HG03095 (cell line): ENCODE measurements around the gene SMARCC2.
"Not testable (repeated sequence)": the region's sequence is repeated elsewhere in the genome, so short reads cannot be mapped to it uniquely, and the experiment has no call there.

Experiments
- ATAC-seq: cut with Tn5 transposase; IDR thresholded peaks from one replicate; pipeline ENCODE4 v1.9.1; 2021; ENCODE audit warnings: moderate library complexity; ENCODE audit not compliant: unreplicated experiment

The SMARCC2 gene

GRCh38 chr12:56212361-56212760 lies 23.1 kb upstream of the SMARCC2 start:
- no peak for ATAC-seq

GRCh38 chr12:56208006-56208405 lies 18.7 kb upstream of the SMARCC2 start:
- ATAC-seq: no peak

GRCh38 chr12:56206452-56207166 lies 17.3 kb upstream of the SMARCC2 start:
- no peak for ATAC-seq

- ATAC-seq: no peak
These were observed 16.2 kb upstream of the SMARCC2 start for GRCh38 chr12:56205445-56205844.

GRCh38 chr12:56204275-56204674 lies 15.0 kb upstream of the SMARCC2 start:
- no peak for ATAC-seq

GRCh38 chr12:56202838-56203237 lies 13.6 kb upstream of the SMARCC2 start:
- ATAC-seq: no peak

GRCh38 chr12:56202366-56202765 lies 13.1 kb upstream of the SMARCC2 start:
- no peak for ATAC-seq

GRCh38 chr12:56198836-56199235 lies 9.6 kb upstream of the SMARCC2 start:
- ATAC-seq: no peak

GRCh38 chr12:56197921-56198635 lies 8.8 kb upstream of the SMARCC2 start:
- no peak for ATAC-seq

- ATAC-seq: not testable (repeated sequence)
These were observed 7.7 kb upstream of the SMARCC2 start for GRCh38 chr12:56196818-56197550.

- ATAC-seq: no peak
These were observed 3.8 kb upstream of the SMARCC2 start for GRCh38 chr12:56193025-56193578.

GRCh38 chr12:56192582-56192981 lies 3.3 kb upstream of the SMARCC2 start:
- no peak for ATAC-seq

GRCh38 chr12:56190695-56191155 lies 1.4 kb upstream of the SMARCC2 start:
- no peak for ATAC-seq

- peak; percentile 37 for ATAC-seq
These were observed 823 bp upstream of the SMARCC2 start for GRCh38 chr12:56189918-56190694.

GRCh38 chr12:56188778-56189098 lies 545 bp downstream of the SMARCC2 start:
- no peak for ATAC-seq

GRCh38 chr12:56188131-56188777 lies 1.0 kb downstream of the SMARCC2 start:
- ATAC-seq: no peak

- no peak for ATAC-seq
These were observed 2.3 kb downstream of the SMARCC2 start for GRCh38 chr12:56186957-56187356.

- ATAC-seq: no peak
These were observed 10.9 kb downstream of the SMARCC2 start for GRCh38 chr12:56178347-56178746.

- no peak for ATAC-seq
These were observed 16.4 kb downstream of the SMARCC2 start for GRCh38 chr12:56172839-56173238.

- ATAC-seq: no peak
These were observed 20.0 kb downstream of the SMARCC2 start for GRCh38 chr12:56169229-56169759.
